GM10248 (cell line): ENCODE results near the gene IFIT1B.

Source experiments
- CTCF ChIA-PET: fragments of 300-600 bp; sonication (Branson Sonifier 250); formaldehyde crosslinking; extraction: SDS; loops from one replicate; lab custom pipeline; 2021; ENCODE audit warnings: antibody characterized with exemption; lab: Yijun Ruan, JAX
- POLR2A ChIA-PET: fragments of 350-650 bp; sonication (Branson Sonifier 250); formaldehyde crosslinking; extraction: SDS; loops from one replicate; lab custom pipeline; 2020; ENCODE audit warnings: antibody characterized with exemption; lab: Yijun Ruan, JAX
- DNase-seq: peaks from one replicate; pipeline ENCODE4 v3.0.0; 2012; ENCODE audit errors: extremely low spot score
- TF ChIP-seq, protein P1 (sequence below): IDR thresholded peaks from 2 replicates; pipeline ENCODE4 v1.5.1; 2012; ENCODE audit warnings: mild to moderate bottlenecking, low read depth; ENCODE audit errors: extremely low read depth, missing control alignments, control extremely low read depth

The IFIT1B gene

DNA sequence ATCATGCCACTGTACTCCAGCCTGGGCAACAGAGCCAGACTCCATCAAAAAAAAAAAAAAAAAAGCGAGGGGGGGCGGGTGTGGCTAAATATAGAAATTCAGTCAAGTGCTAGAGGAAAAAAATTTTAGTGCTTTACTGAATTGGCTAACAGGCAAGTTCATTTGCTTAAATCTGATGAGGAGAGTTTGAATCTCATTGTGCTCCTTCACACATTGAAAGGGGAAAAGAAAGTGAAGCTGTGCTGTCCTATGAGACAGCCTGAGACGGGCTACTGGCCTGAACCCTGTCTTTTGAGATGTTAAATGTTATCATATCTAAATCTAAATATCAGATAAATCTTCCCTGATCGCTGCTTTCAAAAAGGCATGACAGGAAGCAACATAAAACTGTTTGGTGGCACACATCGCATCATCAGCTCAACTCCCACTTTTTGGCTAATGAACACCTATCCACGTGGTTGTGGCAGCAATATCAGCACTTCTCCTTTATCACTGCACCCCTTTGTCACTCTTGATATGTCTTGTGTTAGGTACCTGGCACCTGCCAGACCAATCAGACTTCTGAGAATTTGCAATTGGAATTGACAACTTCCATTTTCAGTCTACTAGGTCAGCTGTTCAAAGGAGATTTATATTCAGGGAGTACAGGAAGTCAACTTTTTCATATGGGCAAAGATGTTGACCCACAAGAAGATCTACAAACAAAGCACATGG lies 14.0 kb upstream of the IFIT1B start:
- DNase-seq: no peak
- TF ChIP-seq, protein P1, sequence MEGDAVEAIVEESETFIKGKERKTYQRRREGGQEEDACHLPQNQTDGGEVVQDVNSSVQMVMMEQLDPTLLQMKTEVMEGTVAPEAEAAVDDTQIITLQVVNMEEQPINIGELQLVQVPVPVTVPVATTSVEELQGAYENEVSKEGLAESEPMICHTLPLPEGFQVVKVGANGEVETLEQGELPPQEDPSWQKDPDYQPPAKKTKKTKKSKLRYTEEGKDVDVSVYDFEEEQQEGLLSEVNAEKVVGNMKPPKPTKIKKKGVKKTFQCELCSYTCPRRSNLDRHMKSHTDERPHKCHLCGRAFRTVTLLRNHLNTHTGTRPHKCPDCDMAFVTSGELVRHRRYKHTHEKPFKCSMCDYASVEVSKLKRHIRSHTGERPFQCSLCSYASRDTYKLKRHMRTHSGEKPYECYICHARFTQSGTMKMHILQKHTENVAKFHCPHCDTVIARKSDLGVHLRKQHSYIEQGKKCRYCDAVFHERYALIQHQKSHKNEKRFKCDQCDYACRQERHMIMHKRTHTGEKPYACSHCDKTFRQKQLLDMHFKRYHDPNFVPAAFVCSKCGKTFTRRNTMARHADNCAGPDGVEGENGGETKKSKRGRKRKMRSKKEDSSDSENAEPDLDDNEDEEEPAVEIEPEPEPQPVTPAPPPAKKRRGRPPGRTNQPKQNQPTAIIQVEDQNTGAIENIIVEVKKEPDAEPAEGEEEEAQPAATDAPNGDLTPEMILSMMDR: no peak
- ChIA-PET CTCF (interaction anchor here (0.9 to 3.0 kb wide), 7 partner anchors 9 to 201 kb away, joined by 3 to 10 read pairs (median 3); no protein-coding TSS in a partner anchor), POLR2A (no interaction called here)

DNA sequence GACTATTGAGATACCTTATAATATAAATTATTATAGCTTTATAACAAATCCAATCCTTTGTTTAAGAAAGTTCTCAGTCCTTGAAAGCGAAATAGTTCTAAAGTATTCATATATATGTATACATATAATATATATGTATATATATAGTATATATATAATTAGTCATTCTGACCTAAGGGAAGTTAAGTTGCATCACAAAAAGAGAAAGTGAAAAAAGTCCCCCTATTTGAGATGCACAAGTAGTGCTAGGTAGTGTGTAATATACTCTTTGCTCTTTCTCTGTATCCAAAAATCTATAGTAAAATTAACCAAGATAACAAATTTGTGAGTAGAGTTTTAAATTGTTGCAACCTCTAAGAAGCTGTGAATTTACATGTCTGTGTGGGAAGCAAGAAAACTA lies 13.3 kb upstream of the IFIT1B start:
- no peak for DNase-seq
- ChIA-PET CTCF (interaction anchor here (0.9 to 3.0 kb wide), 9 partner anchors 10 to 200 kb away, joined by 3 to 10 read pairs (median 3); no protein-coding TSS in a partner anchor), POLR2A (no interaction called here)
- TF ChIP-seq, protein P1: no peak

DNA sequence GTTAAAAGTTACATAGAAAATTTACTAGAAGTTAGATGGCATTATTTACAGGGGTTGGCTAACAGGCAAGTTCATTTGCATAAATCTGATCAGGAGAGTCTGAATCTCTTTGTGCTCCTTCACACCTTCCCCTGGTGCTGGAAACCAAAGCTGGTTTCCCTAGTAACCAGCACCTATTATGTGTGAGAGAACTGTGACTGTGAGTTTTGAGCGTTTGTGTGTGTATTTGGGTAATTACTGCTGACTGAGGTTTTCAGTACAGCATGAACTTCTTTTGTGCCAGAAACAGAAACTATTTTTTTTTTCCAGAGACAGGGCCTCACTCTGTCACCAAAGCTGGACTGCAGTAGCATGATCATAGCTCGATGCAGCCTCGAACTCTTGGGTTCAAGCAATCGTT lies 10.3 kb upstream of the IFIT1B start:
- CTCF ChIA-PET: interaction anchor here (1.3 to 4.5 kb wide), 15 partner anchors 10 to 153 kb away, joined by 3 to 46 read pairs (median 10); partner anchors contain the start of genes IFIT1, IFIT1B, IFIT2 and LIPA
- POLR2A ChIA-PET: interaction anchor here (1.0 kb wide), 1 partner anchor 66 kb away, joined by 3 read pairs; the partner anchor contains the start of gene IFIT2
- DNase-seq: peak; percentile 59
- TF ChIP-seq, protein P1: no peak

DNA sequence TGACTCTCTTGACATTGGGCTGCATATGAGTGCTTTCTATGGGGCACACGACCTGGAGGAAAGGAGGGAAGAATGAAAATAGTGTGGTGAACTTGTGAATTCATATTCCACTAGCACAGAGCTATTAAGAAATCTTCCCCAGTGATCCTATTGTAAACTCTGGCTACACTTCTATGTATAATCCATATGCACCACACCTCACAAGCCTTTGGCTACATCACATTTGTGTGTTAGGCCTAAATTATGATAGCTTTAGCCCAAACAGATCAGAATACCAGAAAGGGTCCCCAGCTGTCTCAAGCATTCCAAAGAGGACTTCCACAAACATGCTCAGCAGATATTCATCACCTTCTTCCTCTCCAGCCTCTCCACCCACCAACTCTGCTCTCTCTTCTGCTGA lies 9.7 kb upstream of the IFIT1B start:
- ChIA-PET POLR2A (interaction anchor here (1.0 kb wide), 1 partner anchor 66 kb away, joined by 3 read pairs; the partner anchor contains the start of gene IFIT2), CTCF (interaction anchor here (1.3 to 4.5 kb wide), 21 partner anchors 10 to 154 kb away, joined by 3 to 46 read pairs (median 10); partner anchors contain the start of genes IFIT1, IFIT1B, IFIT2 and LIPA)
- DNase-seq: no peak
- TF ChIP-seq, protein P1: no peak

DNA sequence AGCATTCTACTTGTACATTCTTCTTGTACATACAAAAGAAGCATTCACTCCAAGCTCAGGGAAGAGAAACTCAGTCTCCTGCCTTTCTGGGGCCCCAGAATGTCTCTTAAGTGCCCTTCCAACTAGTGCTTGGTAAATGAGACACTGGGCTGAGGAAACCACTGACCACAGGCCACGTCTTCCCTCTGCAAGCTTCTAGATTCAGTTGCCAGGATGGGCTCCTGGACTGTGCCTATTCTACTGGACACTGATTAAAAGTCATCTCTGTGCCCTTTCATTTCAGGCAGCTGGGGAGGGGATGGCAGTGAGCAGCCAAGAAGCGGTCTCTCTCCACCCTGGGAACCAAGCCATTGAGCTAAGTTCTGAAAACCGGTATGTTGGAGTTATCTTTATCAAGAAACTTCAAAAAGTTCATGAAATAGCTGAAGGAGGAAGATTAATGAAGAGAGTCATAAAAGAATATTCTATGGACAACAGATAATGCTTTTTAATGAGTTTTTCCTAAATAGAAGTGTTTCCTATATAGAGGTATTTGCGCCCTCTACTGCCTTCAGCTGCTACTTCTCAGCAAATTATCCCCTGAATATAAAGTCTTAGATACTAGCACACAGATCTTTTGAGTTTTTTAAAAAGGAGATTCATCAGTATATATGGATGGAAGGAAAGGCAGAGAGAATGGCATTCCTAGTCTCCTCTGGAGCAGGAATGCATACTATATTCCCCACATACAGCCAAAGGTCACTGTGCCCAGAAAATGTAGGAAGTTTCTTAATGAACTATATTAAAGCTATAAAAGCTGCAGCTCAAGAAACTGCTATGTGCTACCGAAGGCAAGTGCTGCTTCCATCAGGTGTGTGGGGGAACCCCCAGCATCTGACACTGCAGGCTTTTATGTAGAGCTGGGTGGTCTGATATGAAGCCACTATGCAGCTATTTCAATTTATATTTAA lies 8.4 kb upstream of the IFIT1B start:
- ChIA-PET CTCF (interaction anchor here (1.0 to 4.5 kb wide), 40 partner anchors 9 to 303 kb away, joined by 3 to 46 read pairs (median 8); partner anchors contain the start of genes IFIT1, IFIT1B, IFIT2 and IFIT5), POLR2A (no interaction called here)
- TF ChIP-seq, protein P1: peak; percentile 70
- peak; percentile 46 for DNase-seq

DNA sequence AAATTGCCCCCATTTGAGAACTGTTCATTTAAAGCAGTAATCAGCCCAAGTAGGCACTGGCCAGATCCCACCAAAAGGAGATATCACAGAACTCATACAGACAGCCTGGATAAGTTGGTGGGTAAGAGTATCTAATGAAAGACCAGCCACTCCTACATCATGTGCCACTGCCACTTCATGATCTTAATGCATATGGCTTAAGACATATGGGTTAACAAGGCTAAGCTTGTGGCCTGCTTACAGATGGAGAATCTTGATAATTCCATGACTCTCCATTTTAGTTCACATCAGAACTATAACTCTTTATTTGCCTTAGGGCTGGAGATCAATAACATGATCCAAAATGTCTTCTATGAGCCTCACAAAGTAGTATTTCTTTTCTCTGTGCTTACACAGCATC lies 6.8 kb upstream of the IFIT1B start:
- POLR2A ChIA-PET: no interaction called here
- TF ChIP-seq, protein P1: no peak
- no peak for DNase-seq
- CTCF ChIA-PET: interaction anchor here (1.6 kb wide), 1 partner anchor 17 kb away, joined by 4 read pairs; no protein-coding TSS in a partner anchor
